Measurements from ENCODE around the gene CCDC78. TPM values are rescaled to one million over a fixed set of nuclear protein-coding genes. Genes with fewer than 3 reads are reported as not detected.
A peak's percentile ranks its signal among the peaks of the same experiment; 100 is the strongest.
"Not testable (repeated sequence)": the region's sequence is repeated elsewhere in the genome, so short reads cannot be mapped to it uniquely, and the experiment has no call there.

The CCDC78 gene
- total RNA-seq, 1 donor from 2014 or later: 5.8 TPM

DNA sequence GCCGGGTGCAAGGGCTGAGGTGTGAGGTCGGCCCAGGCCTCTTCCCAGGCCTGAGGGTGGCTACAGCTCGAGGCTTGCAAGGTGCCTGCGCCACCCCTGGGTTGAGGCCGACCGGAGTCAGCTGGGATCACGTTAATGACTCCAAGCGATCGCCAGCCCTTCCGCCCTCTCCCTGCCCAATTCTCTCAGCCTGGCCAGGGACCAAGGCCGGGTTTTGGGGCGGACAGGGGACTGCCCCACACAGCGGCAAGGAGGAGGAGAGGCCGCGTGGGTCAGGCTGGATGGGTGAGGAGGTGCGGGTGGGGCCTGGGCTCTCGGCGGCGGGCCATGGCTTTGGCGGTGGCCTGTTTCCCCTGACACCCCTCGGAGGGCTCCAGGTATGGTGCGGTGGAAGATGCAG, 32.9 kb downstream of the CCDC78 start:
- no peak overlapping the region for H3K27ac Mint-ChIP-seq
- DNase-seq (ENCODE audit: low spot score): no peak
- peaks cover 3% of the 10 kb centered on the region for H3K36me3 Mint-ChIP-seq (ENCODE audit: low read depth)
- no peaks in the 10 kb centered on the region for H3K9me3 Mint-ChIP-seq
- intact Hi-C loops (cut with micrococcal nuclease): no loop called here
- peak overlapping the region; percentile 11 for H3K4me3 Mint-ChIP-seq
- peaks cover 9% of the 10 kb centered on the region for H3K27me3 Mint-ChIP-seq (ENCODE audit: insufficient read depth)
- peaks cover 17% of the 10 kb centered on the region for H3K4me1 Mint-ChIP-seq (ENCODE audit: low read depth)

DNA sequence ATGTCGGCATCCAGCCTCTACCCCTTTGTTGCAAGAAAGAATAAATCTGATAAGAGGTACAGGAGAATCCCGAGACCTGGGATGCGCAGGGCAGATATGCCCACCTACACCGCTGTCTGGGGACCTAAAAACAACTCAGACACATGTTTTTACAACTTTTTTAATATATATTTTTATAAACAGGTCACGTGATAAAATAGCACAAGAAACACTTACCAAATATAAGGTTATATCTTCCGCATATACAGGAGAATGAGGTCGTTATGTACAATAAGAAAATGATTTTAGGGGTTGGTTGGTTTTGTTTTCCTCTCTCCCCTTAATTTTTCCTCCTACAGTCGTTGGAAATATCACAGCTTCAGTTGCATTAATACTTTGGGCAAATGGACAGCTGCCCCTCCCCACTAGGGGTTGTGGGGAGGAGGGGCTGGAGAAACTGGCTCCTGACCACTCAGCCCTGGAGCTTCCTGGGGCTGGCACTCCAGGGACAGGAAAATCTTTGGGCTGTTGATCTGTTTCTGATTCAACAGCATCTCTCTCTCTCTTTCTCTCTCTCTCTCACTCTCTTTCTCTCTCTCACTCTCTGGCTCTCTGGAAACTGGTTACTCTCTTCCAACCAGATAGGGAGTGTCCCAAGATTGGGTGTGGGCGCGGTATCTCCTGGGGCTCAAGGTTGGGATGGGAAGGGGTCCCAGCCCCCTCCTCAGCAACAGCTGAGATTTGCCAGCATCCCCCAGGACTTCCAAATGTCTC, 33.7 kb downstream of the CCDC78 start:
- Mint-ChIP-seq H3K27me3 (ENCODE audit: insufficient read depth) (peaks cover 9% of the 10 kb centered on the region), H3K4me3 (peak overlapping the region; percentile 65), H3K4me1 (ENCODE audit: low read depth) (peaks cover 17% of the 10 kb centered on the region), H3K27ac (peak overlapping the region; percentile 18), H3K36me3 (ENCODE audit: low read depth) (peaks cover 3% of the 10 kb centered on the region), H3K9me3 (no peaks in the 10 kb centered on the region)
- intact Hi-C loops (cut with micrococcal nuclease): no loop called here
- no peak for DNase-seq (ENCODE audit: low spot score)

DNA sequence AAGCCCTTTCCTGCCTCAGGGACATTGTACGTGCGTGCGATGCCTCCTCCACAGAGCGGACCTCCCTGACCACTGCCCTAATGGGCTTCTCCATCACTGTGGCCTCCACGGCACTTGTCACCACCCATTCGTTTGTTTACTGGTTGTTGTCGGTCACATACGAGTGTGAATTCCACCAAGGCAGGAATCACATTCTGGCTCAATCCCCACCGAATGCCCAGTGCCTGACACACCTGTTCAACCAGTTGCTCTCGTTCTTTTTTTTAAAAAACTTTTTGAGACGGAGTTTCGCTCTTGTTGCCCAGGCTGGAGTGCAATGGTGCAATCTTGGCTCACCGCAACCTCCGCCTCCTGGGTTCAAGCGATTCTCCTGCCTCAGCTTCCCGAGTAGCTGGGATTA, 35.0 kb downstream of the CCDC78 start:
- intact Hi-C loops (cut with micrococcal nuclease): loop anchor here (2.0 kb wide), 1 partner anchor 24 kb away; the partner anchor contains the start of gene METRN
- not testable (repeated sequence) for H3K27me3 Mint-ChIP-seq (ENCODE audit: insufficient read depth); H3K36me3 Mint-ChIP-seq (ENCODE audit: low read depth); H3K9me3 Mint-ChIP-seq; DNase-seq (ENCODE audit: low spot score)
- peak overlapping the region; percentile 82 for H3K4me3 Mint-ChIP-seq
- H3K27ac Mint-ChIP-seq: peak overlapping the region; percentile 72
- H3K4me1 Mint-ChIP-seq (ENCODE audit: low read depth): peaks cover 17% of the 10 kb centered on the region

DNA sequence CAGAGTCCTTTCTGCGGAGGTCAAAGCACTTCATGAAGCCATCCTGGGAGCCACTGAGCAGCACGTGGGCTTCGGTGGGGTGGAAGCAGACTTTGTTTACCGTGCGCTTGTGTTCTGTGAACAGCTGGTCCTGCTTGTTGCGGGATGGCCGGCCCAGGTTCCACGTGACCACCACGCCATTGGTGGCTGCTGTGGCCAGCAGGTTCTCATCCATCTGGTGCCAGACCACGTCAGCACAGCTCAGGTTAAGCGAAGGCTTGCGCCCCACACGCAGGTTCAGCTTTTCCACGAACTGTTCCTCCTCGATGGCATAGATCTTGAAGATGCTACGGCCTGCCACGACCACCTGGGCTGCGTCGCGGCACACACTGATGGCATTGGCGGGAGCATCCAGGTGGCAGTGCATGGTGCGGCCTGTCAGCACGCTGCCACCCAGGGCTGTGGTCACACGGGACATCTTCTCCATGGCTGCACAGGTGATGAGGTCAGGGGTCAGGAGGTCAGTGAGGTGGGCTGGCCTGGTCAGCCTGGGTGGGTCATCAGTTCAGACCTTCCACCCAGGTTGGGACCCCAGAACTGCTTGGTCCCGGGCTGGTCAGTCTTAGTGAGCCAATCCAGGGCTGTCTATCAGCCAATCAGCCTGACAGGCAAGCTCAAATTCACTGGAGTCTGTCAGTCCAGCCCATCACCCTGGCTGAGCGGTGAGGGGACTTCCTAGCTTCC, 36.9 kb downstream of the CCDC78 start:
- H3K4me3 Mint-ChIP-seq: peak overlapping the region; percentile 82
- H3K4me1 Mint-ChIP-seq (ENCODE audit: low read depth): peaks cover 10% of the 10 kb centered on the region
- intact Hi-C loops (cut with micrococcal nuclease): no loop called here
- H3K27me3 Mint-ChIP-seq (ENCODE audit: insufficient read depth): peaks cover 9% of the 10 kb centered on the region
- H3K9me3 Mint-ChIP-seq: no peaks in the 10 kb centered on the region
- H3K36me3 Mint-ChIP-seq (ENCODE audit: low read depth): peaks cover 3% of the 10 kb centered on the region
- peak overlapping the region; percentile 66 for H3K27ac Mint-ChIP-seq
- no peak for DNase-seq (ENCODE audit: low spot score)

DNA sequence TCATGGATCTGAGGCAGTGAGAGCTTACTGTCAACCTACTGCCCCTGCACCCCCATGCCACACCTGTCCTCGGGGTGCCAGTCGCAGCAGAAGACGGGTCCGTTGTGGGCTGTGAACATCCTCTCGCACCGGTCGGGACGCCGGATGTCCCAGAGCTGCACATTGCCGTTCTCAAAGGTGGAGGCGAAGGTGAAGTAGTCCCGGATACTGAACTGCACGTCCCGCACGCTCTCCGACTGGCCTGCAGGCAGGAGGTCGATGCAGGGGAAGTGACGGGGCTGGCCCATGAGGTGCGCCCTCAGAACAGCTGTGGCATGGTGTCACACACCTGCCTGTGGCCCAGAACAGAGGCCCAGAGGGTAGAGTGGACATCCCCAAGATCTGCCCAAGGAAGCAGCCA, 38.7 kb downstream of the CCDC78 start:
- intact Hi-C loops (cut with micrococcal nuclease): no loop called here
- H3K4me3 Mint-ChIP-seq: no peak overlapping the region
- peaks cover 7% of the 10 kb centered on the region for H3K27me3 Mint-ChIP-seq (ENCODE audit: insufficient read depth)
- H3K4me1 Mint-ChIP-seq (ENCODE audit: low read depth): peaks cover 14% of the 10 kb centered on the region
- peaks cover 5% of the 10 kb centered on the region for H3K36me3 Mint-ChIP-seq (ENCODE audit: low read depth)
- no peaks in the 10 kb centered on the region for H3K9me3 Mint-ChIP-seq
- H3K27ac Mint-ChIP-seq: no peak overlapping the region
- no peak for DNase-seq (ENCODE audit: low spot score)

DNA sequence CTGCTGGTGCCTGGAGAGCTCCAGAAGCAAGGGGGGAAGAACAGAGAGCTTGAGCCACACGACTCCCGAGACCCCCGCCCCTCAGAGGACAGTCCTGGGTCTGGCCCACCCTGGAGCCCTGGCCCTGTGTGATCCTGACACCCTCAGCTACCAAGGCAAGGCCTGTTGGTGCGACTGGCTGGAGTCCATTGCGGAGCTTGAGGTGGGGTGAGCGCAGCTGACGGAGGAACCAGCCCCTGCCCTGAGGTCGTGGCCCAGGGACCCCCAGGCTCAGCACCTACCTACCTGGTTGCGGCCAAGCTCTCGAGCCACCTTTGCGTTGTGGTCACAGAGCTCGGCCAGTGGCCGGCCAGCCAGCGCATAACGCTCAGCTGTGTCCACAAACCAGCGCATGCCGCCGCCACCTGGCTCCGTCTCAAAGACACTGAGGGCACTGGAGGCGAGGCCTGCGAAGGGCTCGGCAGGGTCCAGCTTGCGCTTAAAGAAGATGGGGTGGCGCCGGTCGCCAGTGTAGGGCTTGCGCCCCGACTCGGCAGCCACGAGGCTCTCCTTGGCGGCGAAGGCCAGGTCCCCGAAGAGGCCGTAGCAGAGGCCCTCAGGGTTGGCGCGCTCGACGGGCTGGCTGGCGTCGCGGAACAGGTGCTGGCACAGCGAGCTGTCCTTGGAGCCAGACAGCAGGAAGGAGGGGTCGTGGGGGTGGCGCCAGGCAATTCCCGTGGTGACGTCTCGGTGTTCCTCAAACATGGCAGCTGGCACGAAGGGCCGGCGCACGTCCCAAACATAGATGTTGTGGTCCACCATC, 39.6 kb downstream of the CCDC78 start:
- H3K27ac Mint-ChIP-seq: no peak overlapping the region
- no peak overlapping the region for H3K4me3 Mint-ChIP-seq
- DNase-seq (ENCODE audit: low spot score): no peak
- peaks cover 16% of the 10 kb centered on the region for H3K4me1 Mint-ChIP-seq (ENCODE audit: low read depth)
- peaks cover under 1% of the 10 kb centered on the region for H3K27me3 Mint-ChIP-seq (ENCODE audit: insufficient read depth)
- no peaks in the 10 kb centered on the region for H3K9me3 Mint-ChIP-seq
- intact Hi-C loops (cut with micrococcal nuclease): no loop called here
- peaks cover 10% of the 10 kb centered on the region for H3K36me3 Mint-ChIP-seq (ENCODE audit: low read depth)

DNA sequence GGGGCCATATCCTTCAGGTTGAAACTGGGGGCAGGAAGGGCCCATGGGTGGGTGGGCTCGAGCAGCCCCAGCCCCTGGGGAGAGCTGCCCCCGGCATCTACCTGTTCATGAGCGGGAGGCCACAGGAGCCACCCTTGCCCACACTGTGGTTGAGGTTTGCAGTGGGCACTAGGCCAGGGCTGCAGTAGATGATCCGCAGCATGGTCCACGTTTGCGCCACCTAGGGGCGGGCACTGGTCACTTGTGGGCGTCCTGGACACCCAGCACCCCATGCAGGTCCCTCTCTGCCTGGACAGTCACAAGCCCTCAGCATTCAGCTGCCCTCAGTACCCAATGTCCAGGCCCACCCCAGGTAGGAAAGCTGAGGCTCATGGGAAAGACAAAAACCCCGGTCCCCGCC, 40.3 kb downstream of the CCDC78 start:
- Mint-ChIP-seq H3K27ac (no peak overlapping the region), H3K4me3 (peak overlapping the region; percentile 37), H3K9me3 (no peaks in the 10 kb centered on the region), H3K4me1 (ENCODE audit: low read depth) (peaks cover 14% of the 10 kb centered on the region), H3K36me3 (ENCODE audit: low read depth) (peaks cover 14% of the 10 kb centered on the region), H3K27me3 (ENCODE audit: insufficient read depth) (no peaks in the 10 kb centered on the region)
- intact Hi-C loops (cut with micrococcal nuclease): no loop called here
- DNase-seq (ENCODE audit: low spot score): no peak

DNA sequence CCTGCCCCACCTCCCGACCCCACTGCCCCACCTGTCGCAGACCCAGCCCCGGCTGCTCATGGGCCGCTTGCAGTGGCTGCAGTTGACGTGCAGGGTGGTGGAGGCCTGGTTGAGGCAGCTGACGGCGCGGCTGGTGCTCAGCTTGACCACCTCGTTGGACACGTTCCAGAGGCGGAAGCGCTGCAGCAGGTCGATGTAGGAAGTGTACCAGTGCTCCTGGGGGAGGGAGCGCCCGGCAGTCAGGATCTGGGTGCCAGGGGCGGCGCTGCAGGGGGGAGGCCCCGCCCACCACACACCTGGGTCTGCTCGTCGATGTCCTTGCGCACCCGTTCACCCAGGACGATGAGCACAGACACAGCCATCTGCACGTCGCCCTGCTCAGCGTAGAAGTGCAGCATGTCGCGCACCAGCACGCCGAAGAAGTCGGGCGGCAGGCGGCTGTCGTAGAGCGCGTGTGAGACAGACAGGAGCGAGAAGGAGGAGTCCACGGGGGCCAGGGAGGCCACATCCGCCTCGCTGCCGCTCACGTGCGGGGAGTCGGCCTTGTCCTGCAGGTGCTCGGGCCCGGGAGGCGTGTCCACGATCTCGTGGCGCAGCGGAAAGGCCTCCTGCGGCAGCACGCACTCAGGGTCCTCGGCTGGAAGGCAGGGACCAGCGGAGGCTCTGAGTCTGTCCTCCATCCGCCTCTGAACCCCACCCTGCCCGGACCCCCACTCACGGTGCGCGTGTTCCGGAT, 41.1 kb downstream of the CCDC78 start:
- H3K4me1 Mint-ChIP-seq (ENCODE audit: low read depth): peaks cover 9% of the 10 kb centered on the region
- H3K4me3 Mint-ChIP-seq: no peak overlapping the region
- no peak overlapping the region for H3K27ac Mint-ChIP-seq
- H3K36me3 Mint-ChIP-seq (ENCODE audit: low read depth): peaks cover 12% of the 10 kb centered on the region
- intact Hi-C loops (cut with micrococcal nuclease): loop anchor here (1.0 kb wide), 3 partner anchors 36 to 122 kb away; partner anchors contain the start of genes METTL26 and WDR90
- H3K9me3 Mint-ChIP-seq: no peaks in the 10 kb centered on the region
- H3K27me3 Mint-ChIP-seq (ENCODE audit: insufficient read depth): no peaks in the 10 kb centered on the region
- DNase-seq (ENCODE audit: low spot score): no peak

DNA sequence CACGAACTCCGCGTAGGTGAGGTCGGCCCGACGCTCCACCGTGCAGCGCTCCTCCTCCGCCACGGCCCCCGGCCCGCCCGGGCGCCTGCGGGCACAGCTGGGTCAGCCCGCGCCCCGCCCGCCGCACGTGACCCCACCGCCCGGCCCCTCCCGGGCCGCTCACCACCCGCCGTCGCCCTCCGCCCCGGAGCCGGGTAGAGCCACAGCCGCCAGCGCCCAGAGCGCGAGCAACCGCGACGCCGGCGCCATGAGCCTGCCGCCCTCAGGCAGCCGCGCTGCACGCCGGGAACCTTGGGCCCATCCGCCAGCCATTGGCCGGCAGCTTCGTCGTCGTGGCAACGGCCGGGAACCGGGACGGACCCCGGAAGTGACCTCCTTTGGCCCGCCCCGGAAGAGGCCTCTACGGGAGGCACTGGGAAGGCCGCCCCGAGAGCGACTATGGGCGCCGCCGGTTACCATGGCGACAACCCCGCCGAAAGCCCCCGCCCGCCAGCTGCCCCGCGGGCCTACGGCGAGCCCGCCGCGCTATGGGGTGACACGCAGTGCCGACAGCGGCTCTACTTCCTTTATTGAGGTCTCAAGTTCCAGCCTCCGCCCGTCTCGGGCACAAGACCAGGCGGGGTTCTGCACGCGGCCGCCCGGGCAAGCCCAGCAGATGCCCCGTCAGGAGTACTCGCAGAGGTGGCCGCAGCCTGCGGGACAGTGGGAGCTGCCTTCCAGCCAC, 42.0 kb downstream of the CCDC78 start, which contains the start of gene JMJD8:
Gene JMJD8, minus strand, starts transcription at position 264 of the 724 bp plus-strand sequence. Its CDS starts 15 bp downstream, at position 249.
- peak within 1 kb of the TSS; percentile 58 for H3K27ac Mint-ChIP-seq
- H3K4me1 Mint-ChIP-seq (ENCODE audit: low read depth): peaks cover 5% of the 10 kb centered on the region
- H3K27me3 Mint-ChIP-seq (ENCODE audit: insufficient read depth): no peaks in the 10 kb centered on the region
- peak; percentile 97 for DNase-seq (ENCODE audit: low spot score)
- intact Hi-C loops (cut with micrococcal nuclease): loop anchor here (1.0 kb wide), 3 partner anchors 35 to 123 kb away; partner anchors contain the start of genes METTL26 and WDR90
- H3K4me3 Mint-ChIP-seq: peak within 1 kb of the TSS; percentile 83
- no peaks in the 10 kb centered on the region for H3K9me3 Mint-ChIP-seq
- H3K36me3 Mint-ChIP-seq (ENCODE audit: low read depth): peaks cover 12% of the 10 kb centered on the region

DNA sequence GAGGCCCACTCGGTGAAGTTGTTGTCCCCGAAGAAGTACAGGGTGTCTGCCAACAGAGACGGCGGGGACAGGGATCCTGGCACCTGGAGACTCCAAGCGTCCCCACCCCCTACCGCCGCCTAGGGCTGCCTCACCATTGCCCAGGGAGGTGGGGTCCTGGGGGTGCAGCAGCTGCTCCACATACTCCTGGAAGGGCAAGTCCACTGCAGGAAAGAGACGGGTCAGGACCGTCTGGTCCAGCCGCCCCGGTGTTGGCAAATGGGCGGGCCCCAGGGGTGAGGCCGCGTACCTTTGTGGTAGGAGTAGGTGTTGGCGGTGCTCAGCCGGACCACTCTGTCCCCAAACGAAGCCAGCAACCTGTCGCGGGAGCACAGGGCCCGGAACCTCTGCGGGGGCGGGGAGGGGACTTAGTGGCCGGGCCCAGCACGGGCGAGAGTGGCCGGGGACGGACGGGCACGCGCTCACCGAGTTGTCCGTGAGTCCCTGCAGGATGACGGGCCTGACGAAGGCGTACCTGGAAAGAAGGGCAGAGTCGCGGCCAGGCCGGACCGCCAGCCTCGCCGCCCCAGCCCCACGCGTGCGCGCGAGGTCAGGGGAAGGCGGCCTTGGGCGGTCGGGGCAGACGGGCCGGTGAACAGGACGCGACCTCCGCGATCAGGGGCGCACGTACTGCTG, 42.7 kb downstream of the CCDC78 start:
- Mint-ChIP-seq H3K4me3 (peak overlapping the region; percentile 83), H3K9me3 (no peaks in the 10 kb centered on the region), H3K27me3 (ENCODE audit: insufficient read depth) (no peaks in the 10 kb centered on the region), H3K4me1 (ENCODE audit: low read depth) (peaks cover 5% of the 10 kb centered on the region), H3K27ac (peak overlapping the region; percentile 48), H3K36me3 (ENCODE audit: low read depth) (peaks cover 12% of the 10 kb centered on the region)
- DNase-seq (ENCODE audit: low spot score): no peak
- intact Hi-C loops (cut with micrococcal nuclease): loop anchor here (1.0 kb wide), 3 partner anchors 34 to 124 kb away; partner anchors contain the start of genes METTL26 and WDR90

Data from activated T-helper 1 cell treated with anti-CD3 and anti-CD28 coated beads, Interleukin-12 subunit alpha, Interleukin-12 subunit beta, Interleukin-2, Interleukin-4 antibody, amounts not matched to agents 30 ng/mL and 10 ng/mL and 1 ng/mL, durations not matched to agents 14 hours and 24 hours and 36 hours (primary cell).